Measurements from ENCODE around the gene PDE11A. TPM values are rescaled to one million over a fixed set of nuclear protein-coding genes. Genes with fewer than 3 reads are reported as not detected.
"Not testable (repeated sequence)": the region's sequence is repeated elsewhere in the genome, so short reads cannot be mapped to it uniquely, and the experiment has no call there.

Gene PDE11A
- total and polyA plus RNA-seq, 12 donors, result 0.26 to 2.9 (median 0.58) TPM

DNA sequence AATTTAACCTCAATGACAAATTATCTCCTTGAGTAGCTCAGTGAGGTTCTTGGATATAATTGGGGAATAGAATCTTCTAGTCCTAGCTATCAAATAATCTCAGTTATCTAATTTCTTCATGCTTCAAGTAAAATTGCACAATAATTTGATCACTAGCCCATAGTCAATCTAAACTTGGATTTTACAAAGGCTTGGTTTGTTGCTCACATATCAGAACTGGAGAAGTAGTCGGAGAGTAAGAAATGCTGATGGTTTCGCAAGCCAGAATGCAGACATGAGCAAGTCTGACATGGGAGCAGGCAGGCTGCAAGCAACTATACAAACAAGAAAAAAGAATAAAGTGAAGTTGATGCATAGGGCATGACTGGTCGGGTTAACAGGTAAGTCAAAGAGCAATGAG lies 11.7 kb upstream of the PDE11A start:
- H3K4me1 ChIP-seq (replicated peaks in 1 of 2), result no peaks in the 10 kb centered on the region
- H3K36me3 ChIP-seq (replicated peaks in 1 of 2), result no peaks in the 10 kb centered on the region
- H3K27ac ChIP-seq, result no peak overlapping the region
- H3K27me3 ChIP-seq, result no peaks in the 10 kb centered on the region
- DNase-seq, result no peak
- WGBS, 4 donors, result 76 to 83% (median 77%) methylated on average over 3 of the region's 3 CpGs
- intact Hi-C loops (cut with DNase I), result no loop called here
- no peaks in the 10 kb centered on the region for H3K9me3 ChIP-seq (replicated peaks in 1 of 3)
- H3K4me3 ChIP-seq, result no peak overlapping the region
- TF ChIP-seq CTCF (IDR thresholded peaks at IDR 0.05), result no peak
- TF ChIP-seq POLR2A (IDR thresholded peaks at IDR 0.05), result no peak

DNA sequence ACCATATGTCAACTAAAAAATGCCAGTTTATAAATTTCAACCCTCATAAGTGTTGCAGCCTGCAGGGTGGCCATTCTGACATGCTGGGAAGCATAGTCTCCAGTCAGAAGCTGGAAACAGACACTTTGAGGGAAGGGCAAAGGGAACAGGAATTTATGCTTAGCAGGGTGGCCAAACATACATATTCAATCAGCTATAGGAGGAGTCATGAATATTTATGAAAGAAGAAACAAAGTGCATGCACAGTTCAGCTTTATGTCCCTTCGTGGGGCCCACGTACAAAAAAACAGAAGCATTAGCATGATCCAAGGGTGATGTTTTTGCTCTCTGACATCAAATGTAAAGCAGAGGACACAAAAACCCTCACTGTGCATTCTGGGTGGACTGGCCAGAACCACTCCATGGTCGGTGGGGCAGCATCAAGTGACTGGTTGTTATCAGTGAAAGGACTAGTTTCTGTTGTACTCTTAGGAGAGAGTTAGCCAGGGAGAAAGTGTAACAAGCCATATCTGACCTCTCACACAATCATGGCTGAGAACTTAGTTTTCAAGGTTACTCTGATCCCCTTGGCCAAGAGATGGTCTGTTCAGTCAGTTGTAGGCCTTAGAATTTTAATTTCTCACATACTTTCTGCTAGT lies 9.9 kb upstream of the PDE11A start:
- Histone ChIP-seq H3K36me3 (replicated peaks in 1 of 2) (no peaks in the 10 kb centered on the region), H3K27me3 (no peaks in the 10 kb centered on the region), H3K4me1 (replicated peaks in 1 of 2) (no peaks in the 10 kb centered on the region), H3K27ac (no peak overlapping the region), H3K9me3 (replicated peaks in 1 of 3) (no peaks in the 10 kb centered on the region), H3K4me3 (no peak overlapping the region)
- intact Hi-C loops (cut with DNase I), result no loop called here
- no peak for TF ChIP-seq CTCF (IDR thresholded peaks at IDR 0.05)
- DNase-seq, result no peak
- 66 to 79% (median 73%) methylated on average over 3 of the region's 3 CpGs for WGBS, 4 donors

- H3K27me3 ChIP-seq; intact Hi-C loops (cut with DNase I); H3K27ac ChIP-seq; H3K36me3 ChIP-seq (replicated peaks in 1 of 2); DNase-seq; H3K4me1 ChIP-seq (replicated peaks in 1 of 2); H3K4me3 ChIP-seq; H3K9me3 ChIP-seq (replicated peaks in 1 of 3): not testable (repeated sequence)
- 68 to 88% (median 75%) methylated on average over 3 of the region's 3 CpGs for WGBS, 4 donors
Measured at GRCh38 chr2:178079279-178079678, 6.7 kb upstream of the PDE11A start.

GRCh38 chr2:178076130-178076529 lies 3.6 kb upstream of the PDE11A start:
- H3K9me3 ChIP-seq (replicated peaks in 1 of 3), result no peaks in the 10 kb centered on the region
- no peak for DNase-seq
- TF ChIP-seq POLR2A (IDR thresholded peaks at IDR 0.05) (no peak), CTCF (IDR thresholded peaks at IDR 0.05) (no peak)
- no peaks in the 10 kb centered on the region for H3K27me3 ChIP-seq
- H3K4me3 ChIP-seq, result no peak overlapping the region
- H3K36me3 ChIP-seq (replicated peaks in 1 of 2), result no peaks in the 10 kb centered on the region
- H3K4me1 ChIP-seq (replicated peaks in 1 of 2), result peaks cover 3 to 9% of the 10 kb centered on the region in 2 donors
- no peak overlapping the region for H3K27ac ChIP-seq
- intact Hi-C loops (cut with DNase I), result no loop called here

GRCh38 chr2:178075006-178075326 lies 2.4 kb upstream of the PDE11A start:
- Histone ChIP-seq H3K4me3 (no peak overlapping the region), H3K4me1 (replicated peaks in 1 of 2) (peaks cover 3 to 9% of the 10 kb centered on the region in 2 donors), H3K9me3 (replicated peaks in 1 of 3) (no peaks in the 10 kb centered on the region), H3K27ac (no peak overlapping the region), H3K36me3 (replicated peaks in 1 of 2) (no peaks in the 10 kb centered on the region), H3K27me3 (no peaks in the 10 kb centered on the region)
- no peak for TF ChIP-seq CTCF (IDR thresholded peaks at IDR 0.05)
- TF ChIP-seq POLR2A (IDR thresholded peaks at IDR 0.05), result no peak
- intact Hi-C loops (cut with DNase I), result no loop called here
- no peak for DNase-seq
- WGBS, 4 donors, result 87 to 97% (median 92%) methylated on average over 1 of the region's 1 CpG

Measured in adrenal gland (tissue), 12 donors.